HCT116 (cell line): ENCODE data around the gene SOX1. TPM values are rescaled to one million over a fixed set of nuclear protein-coding genes. Genes with fewer than 3 reads are reported as not detected.

Experiments
- ATAC-seq: fragments of 200-7000 bp; cut with Tn5 transposase; 2 replicates; pipeline ENCODE4 v1.9.1; 2020; ENCODE audit warnings: mild to moderate bottlenecking, moderate library complexity
- BruUV-seq: library from RNA; stranded (reverse); fragments of 400-500 nt; replicated peaks from 2 replicates; lab custom pipeline; 2021; lab: Mats Ljungman, UMichigan
- CTCF ChIA-PET: fragments of 300-600 bp; sonication (Branson Sonifier 250); formaldehyde crosslinking; loops from one replicate; lab custom pipeline; 2021; ENCODE audit warnings: antibody characterized with exemption; lab: Charles Lee
- POLR2A ChIA-PET: fragments of 300-600, 350-600 bp; sonication (Branson Sonifier 250); formaldehyde crosslinking; loops from one replicate; lab custom pipeline; 2021; ENCODE audit warnings: antibody characterized with exemption; lab: Charles Lee
- RAD21 ChIA-PET, 2 experiments: fragments of 300-600 bp; sonication (Branson Sonifier 250); formaldehyde crosslinking; loops; one replicate each; lab custom pipeline; 2023; ENCODE audit warnings: low total read pairs in 2 of 2; ENCODE audit not compliant: uncharacterized antibody in 2 of 2, unreplicated experiment in 2 of 2, low non-redundant PET in 1 of 2; lab: Charles Lee
- DNase-seq: peaks from one replicate; pipeline ENCODE4 v3.0.0-alpha.2; 2010; ENCODE audit warnings: low read depth, low spot score
- H2AFZ ChIP-seq: fragments of 200-600 bp; shearing (Covaris generic), sonication (generic); 2 replicates; pipeline ENCODE4 v1.6.1; 2017; ENCODE audit warnings: low read depth, mixed run types, mixed read lengths, antibody characterized with exemption, low read length; ENCODE audit not compliant: poor library complexity, severe bottlenecking
- H3K27ac ChIP-seq: 2 replicates; pipeline ENCODE4 v1.5.1; 2012; ENCODE audit warnings: low read depth, low read length
- H3K27me3 ChIP-seq: fragments of 200-600 bp; sonication (generic); 2 replicates; pipeline ENCODE4 v1.6.1; 2016; ENCODE audit warnings: mixed run types, low read length, mixed read lengths; ENCODE audit not compliant: insufficient read depth
- H3K36me3 ChIP-seq, 2 experiments: fragments of 200-500 bp in 1 of 2; fragments of 200-600 bp in 1 of 2; sonication (Bioruptor generic) in 1 of 2; sonication (generic) in 1 of 2; 2 replicates each; pipeline versions ENCODE4 v1.5.1 to v1.6.1; 2014 to 2016; ENCODE audit warnings: low read length in 2 of 2, inconsistent platforms in 1 of 2, mixed read lengths in 1 of 2, mixed run types in 1 of 2; ENCODE audit not compliant: insufficient read depth in 2 of 2, control insufficient read depth in 1 of 2
- H3K4me1 ChIP-seq, 2 experiments: fragments of 200-600 bp in 1 of 2; sonication (generic) in 1 of 2; 2 replicates each; pipeline versions ENCODE4 v1.5.1 to v1.6.1; 2012 to 2017; ENCODE audit warnings: low read length in 2 of 2, inconsistent platforms in 1 of 2, mild to moderate bottlenecking in 1 of 2, mixed read lengths in 1 of 2, mixed run types in 1 of 2, moderate library complexity in 1 of 2; ENCODE audit not compliant: insufficient read depth in 2 of 2, control insufficient read depth in 1 of 2
- H3K4me2 ChIP-seq: fragments of 200-600 bp; sonication (generic); 2 replicates; pipeline ENCODE4 v1.6.1; 2017; ENCODE audit warnings: mixed run types, low read length, mixed read lengths
- H3K4me3 ChIP-seq, 2 experiments: fragments of 200-600 bp in 1 of 2; sonication (generic) in 1 of 2; replicated peaks in 1 of 2; 2 replicates each; pipeline ENCODE4 v1.5.1; 2011 to 2016; ENCODE audit warnings: low read length in 2 of 2, control low read depth in 1 of 2, low read depth in 1 of 2, mild to moderate bottlenecking in 1 of 2, mixed read lengths in 1 of 2, mixed run types in 1 of 2
- H3K79me2 ChIP-seq: fragments of 200-600 bp; sonication (generic); 2 replicates; pipeline ENCODE4 v1.6.1; 2017; ENCODE audit warnings: mild to moderate bottlenecking, mixed run types, low read length, moderate library complexity, mixed read lengths; ENCODE audit not compliant: insufficient read depth
- H3K9ac ChIP-seq: fragments of 200-600 bp; sonication (generic); 2 replicates; pipeline ENCODE4 v1.6.1; 2016; ENCODE audit warnings: low read length, mixed read lengths
- H3K9me2 ChIP-seq: fragments of 200-600 bp; sonication (generic), shearing (Covaris generic); 2 replicates; pipeline ENCODE4 v1.6.1; 2017; ENCODE audit warnings: mixed run types, mild to moderate bottlenecking, moderate library complexity; ENCODE audit not compliant: insufficient read depth
- H3K9me3 ChIP-seq, 2 experiments: fragments of 200-500 bp in 1 of 2; fragments of 200-600 bp in 1 of 2; sonication (Bioruptor generic) in 1 of 2; sonication (generic) in 1 of 2; 2 replicates each; pipeline ENCODE4 v1.6.1; 2014 to 2017; ENCODE audit warnings: low read length in 2 of 2, mixed read lengths in 2 of 2, inconsistent platforms in 1 of 2, low read depth in 1 of 2, mild to moderate bottlenecking in 1 of 2, mixed run types in 1 of 2, moderate library complexity in 1 of 2; ENCODE audit not compliant: control insufficient read depth in 1 of 2, insufficient read depth in 1 of 2
- H4K20me1 ChIP-seq: fragments of 200-600 bp; sonication (generic), shearing (Covaris generic); 2 replicates; pipeline ENCODE4 v1.6.1; 2017; ENCODE audit warnings: mixed run types, mild to moderate bottlenecking, moderate library complexity; ENCODE audit not compliant: insufficient read depth
- ATF3 ChIP-seq: IDR thresholded peaks from 2 replicates; pipeline ENCODE4 v1.6.1; 2012
- ELF1 ChIP-seq: IDR thresholded peaks from 2 replicates; pipeline ENCODE4 v1.6.1; 2012; ENCODE audit warnings: low read depth, borderline replicate concordance
- EZH2 ChIP-seq: fragments of 200-600 bp; sonication (generic); IDR thresholded peaks from 2 replicates; pipeline ENCODE4 v1.6.1; 2017; ENCODE audit warnings: antibody characterized with exemption, mixed run types
- FOSL1 ChIP-seq: IDR thresholded peaks from 2 replicates; pipeline ENCODE4 v1.6.1; 2012; ENCODE audit warnings: low read depth
- POLR2A ChIP-seq: IDR thresholded peaks from 2 replicates; pipeline ENCODE4 v1.7.0; 2011; ENCODE audit warnings: borderline replicate concordance; ENCODE audit not compliant: insufficient read depth, insufficient read length; ENCODE audit errors: extremely low read depth
- POLR2AphosphoS5 ChIP-seq: IDR thresholded peaks from 2 replicates; pipeline ENCODE4 v1.6.1; 2011; ENCODE audit warnings: mild to moderate bottlenecking, low read depth, low read length, moderate library complexity
- SRF ChIP-seq: IDR thresholded peaks from 2 replicates; pipeline ENCODE4 v1.6.1; 2012; ENCODE audit warnings: low read depth
- TCF7L2 ChIP-seq: IDR thresholded peaks from 2 replicates; pipeline ENCODE4 v1.7.0; 2011; ENCODE audit warnings: borderline replicate concordance, inconsistent platforms; ENCODE audit not compliant: insufficient read depth, insufficient read length; ENCODE audit errors: extremely low read depth
- YY1 ChIP-seq: IDR thresholded peaks from 2 replicates; pipeline ENCODE4 v1.6.1; 2011; ENCODE audit warnings: low read length, low read depth, moderate library complexity, mild to moderate bottlenecking; ENCODE audit not compliant: insufficient replicate concordance; ENCODE audit errors: extremely low read depth
- ZFX ChIP-seq: fragments of 450-650 bp; IDR thresholded peaks from 2 replicates; pipeline ENCODE4 v1.6.1; 2017
- intact Hi-C: fragments of 100-400 bp; cut with micrococcal nuclease; formaldehyde crosslinking; loops from 2 replicates; pipeline ENCODE4 v1.10.0; 2022
- total RNA-seq: library from RNA; stranded (reverse); gene quantifications from one replicate; pipeline ENCODE4 v1.2.1, GENCODE V29; 2021; ENCODE audit not compliant: unreplicated experiment

Gene SOX1
- total RNA-seq, 1 experiment from 2014 or later = not detected

- CTCF ChIA-PET = no interaction called here
- intact Hi-C loops = no loop called here
- POLR2A ChIA-PET = no interaction called here
Measured at GRCh38 chr13:112064222-112064621, 2.7 kb upstream of the SOX1 start.

GRCh38 chr13:112065521-112065866, 1.5 kb upstream of the SOX1 start:
- no peaks in the 10 kb centered on the region for H3K9me2 ChIP-seq
- H3K27ac ChIP-seq = no peak overlapping the region
- H3K4me1 ChIP-seq = no peaks in the 10 kb centered on the region
- no peaks in the 10 kb centered on the region for H3K9me3 ChIP-seq
- no peak overlapping the region for H3K4me2 ChIP-seq
- intact Hi-C loops = no loop called here
- POLR2A ChIA-PET = no interaction called here
- H4K20me1 ChIP-seq = no peaks in the 10 kb centered on the region
- H3K9ac ChIP-seq = no peak overlapping the region
- CTCF ChIA-PET = no interaction called here
- no peaks in the 10 kb centered on the region for H3K79me2 ChIP-seq
- ATAC-seq = no peak
- no peak overlapping the region for H3K4me3 ChIP-seq
- H3K36me3 ChIP-seq = no peaks in the 10 kb centered on the region
- DNase-seq = no peak
- RAD21 ChIA-PET = no interaction called here
- no TSS peak for BruUV-seq
- peaks cover 6% of the 10 kb centered on the region; the same call in 1 of the 2 replicates for H3K27me3 ChIP-seq
- TF ChIP-seq POLR2A (no peak), FOSL1 (no peak)
- H2AFZ ChIP-seq = no peak overlapping the region

More at GRCh38 chr13:112064222-112064621, 2.7 kb upstream of the SOX1 start:
- Histone ChIP-seq H4K20me1 (no peaks in the 10 kb centered on the region), H3K9me3 (no peaks in the 10 kb centered on the region), H3K9ac (no peak overlapping the region), H3K79me2 (no peaks in the 10 kb centered on the region), H3K9me2 (no peaks in the 10 kb centered on the region), H3K4me1 (no peaks in the 10 kb centered on the region), H3K27me3 (peaks cover 14% of the 10 kb centered on the region; the same call in 1 of the 2 replicates), H2AFZ (no peak overlapping the region), H3K36me3 (no peaks in the 10 kb centered on the region), H3K27ac (no peak overlapping the region), H3K4me3 (no peak overlapping the region), H3K4me2 (no peak overlapping the region)
- RAD21 ChIA-PET = no interaction called here
- ATAC-seq (no peak), DNase-seq (no peak)
- no peak for TF ChIP-seq ATF3
- TF ChIP-seq SRF = no peak
- TF ChIP-seq ELF1 = no peak
- TF ChIP-seq YY1 = no peak
- TF ChIP-seq TCF7L2 = no peak
- no peak for TF ChIP-seq POLR2AphosphoS5
- TF ChIP-seq ZFX = no peak
- TF ChIP-seq EZH2 = no peak
- BruUV-seq = no TSS peak
